Stimulated activated effector memory CD8-positive, alpha-beta T cell treated with anti-CD3 and anti-CD28 coated beads, Interleukin-12 subunit alpha, Interleukin-12 subunit beta, amount 100 ng/mL, for 72 hours (primary cell): ENCODE data around the gene FAM193B.

Source experiments
- ATAC-seq: fragments of 150-1000 bp; cut with Tn5 transposase; 2 replicates; pipeline ENCODE4 v1.10.0; 2021
- DNase-seq, 2 donors: peaks; one replicate each; pipeline ENCODE4 v3.0.0; 2021 to 2022; ENCODE audit warnings: low spot score in 2 of 2
- H3K27ac Mint-ChIP-seq: one replicate; pipeline ENCODE4 v1.8.0; 2022; ENCODE audit warnings: mild to moderate bottlenecking, mixed read lengths
- H3K36me3 Mint-ChIP-seq: one replicate; pipeline ENCODE4 v1.8.0; 2022; ENCODE audit warnings: mild to moderate bottlenecking, mixed read lengths
- H3K4me1 Mint-ChIP-seq: one replicate; pipeline ENCODE4 v1.8.0; 2022; ENCODE audit warnings: mixed read lengths
- H3K4me3 Mint-ChIP-seq: one replicate; pipeline ENCODE4 v1.8.0; 2022; ENCODE audit warnings: mild to moderate bottlenecking, mixed read lengths
- H3K9me3 Mint-ChIP-seq: one replicate; pipeline ENCODE4 v1.8.0; 2022; ENCODE audit warnings: mixed read lengths

Gene FAM193B

GRCh38 chr5:177553671-177554429 lies 513 bp downstream of the FAM193B start:
- Mint-ChIP-seq H3K4me1 (peaks cover 29% of the 10 kb centered on the region), H3K27ac (peak overlapping the region; percentile 87), H3K4me3 (peak overlapping the region; percentile 82), H3K36me3 (peaks cover 31% of the 10 kb centered on the region), H3K9me3 (no peaks in the 10 kb centered on the region)
- ATAC-seq, result peak; percentile 64
- DNase-seq, result peak; percentile 30 to 71

- no peaks in the 10 kb centered on the region for H3K9me3 Mint-ChIP-seq
- H3K4me3 Mint-ChIP-seq, result peak overlapping the region; percentile 82
- ATAC-seq (no peak), DNase-seq (no peak)
- H3K27ac Mint-ChIP-seq, result peak overlapping the region; percentile 76
- peaks cover 31% of the 10 kb centered on the region for H3K36me3 Mint-ChIP-seq
- H3K4me1 Mint-ChIP-seq, result peaks cover 29% of the 10 kb centered on the region
Measured at GRCh38 chr5:177552839-177553455, 1.4 kb downstream of the FAM193B start.

GRCh38 chr5:177550122-177550521 lies 4.2 kb downstream of the FAM193B start:
- Mint-ChIP-seq H3K36me3 (peaks cover 35% of the 10 kb centered on the region), H3K27ac (no peak overlapping the region), H3K9me3 (no peaks in the 10 kb centered on the region), H3K4me3 (no peak overlapping the region), H3K4me1 (peaks cover 36% of the 10 kb centered on the region)
- DNase-seq, result no peak
- no peak for ATAC-seq

- Mint-ChIP-seq H3K4me1 (peaks cover 29% of the 10 kb centered on the region), H3K4me3 (no peak overlapping the region), H3K9me3 (no peaks in the 10 kb centered on the region), H3K36me3 (peaks cover 35% of the 10 kb centered on the region), H3K27ac (no peak overlapping the region)
- no peak for DNase-seq
- no peak for ATAC-seq
Measured at GRCh38 chr5:177548495-177548894, 5.9 kb downstream of the FAM193B start.

- Mint-ChIP-seq H3K36me3 (peaks cover 32% of the 10 kb centered on the region), H3K9me3 (no peaks in the 10 kb centered on the region), H3K4me1 (peaks cover 24% of the 10 kb centered on the region), H3K27ac (peak overlapping the region; percentile 6), H3K4me3 (no peak overlapping the region)
- ATAC-seq (no peak), DNase-seq (no peak)
Measured at GRCh38 chr5:177547736-177548135, 6.6 kb downstream of the FAM193B start.

- H3K27ac Mint-ChIP-seq, result peak overlapping the region; percentile 80
- H3K9me3 Mint-ChIP-seq, result no peaks in the 10 kb centered on the region
- ATAC-seq (peak; percentile 61), DNase-seq (no peak)
- peaks cover 28% of the 10 kb centered on the region for H3K36me3 Mint-ChIP-seq
- peaks cover 20% of the 10 kb centered on the region for H3K4me1 Mint-ChIP-seq
- no peak overlapping the region for H3K4me3 Mint-ChIP-seq
Measured at GRCh38 chr5:177546258-177546741, 8.1 kb downstream of the FAM193B start.

GRCh38 chr5:177545487-177546257 lies 8.7 kb downstream of the FAM193B start:
- H3K27ac Mint-ChIP-seq, result no peak overlapping the region
- peaks cover 20% of the 10 kb centered on the region for H3K4me1 Mint-ChIP-seq
- no peak overlapping the region for H3K4me3 Mint-ChIP-seq
- H3K9me3 Mint-ChIP-seq, result no peaks in the 10 kb centered on the region
- DNase-seq (no peak), ATAC-seq (no peak)
- H3K36me3 Mint-ChIP-seq, result peaks cover 26% of the 10 kb centered on the region

GRCh38 chr5:177542816-177543465 lies 11.4 kb downstream of the FAM193B start:
- ATAC-seq (no peak), DNase-seq (no peak)
- H3K4me3 Mint-ChIP-seq, result no peak overlapping the region
- H3K27ac Mint-ChIP-seq, result peak overlapping the region; percentile 41
- H3K9me3 Mint-ChIP-seq, result no peaks in the 10 kb centered on the region
- H3K4me1 Mint-ChIP-seq, result peaks cover 20% of the 10 kb centered on the region
- peaks cover 37% of the 10 kb centered on the region for H3K36me3 Mint-ChIP-seq

GRCh38 chr5:177540438-177540837 lies 13.9 kb downstream of the FAM193B start:
- peaks cover 9% of the 10 kb centered on the region for H3K4me1 Mint-ChIP-seq
- no peaks in the 10 kb centered on the region for H3K9me3 Mint-ChIP-seq
- H3K27ac Mint-ChIP-seq, result no peak overlapping the region
- ATAC-seq (no peak), DNase-seq (no peak)
- H3K4me3 Mint-ChIP-seq, result no peak overlapping the region
- H3K36me3 Mint-ChIP-seq, result peaks cover 54% of the 10 kb centered on the region

- ATAC-seq (no peak), DNase-seq (no peak)
- H3K36me3 Mint-ChIP-seq, result peaks cover 64% of the 10 kb centered on the region
- no peak overlapping the region for H3K4me3 Mint-ChIP-seq
- H3K9me3 Mint-ChIP-seq, result no peaks in the 10 kb centered on the region
- H3K27ac Mint-ChIP-seq, result peak overlapping the region; percentile 40
- peaks cover 9% of the 10 kb centered on the region for H3K4me1 Mint-ChIP-seq
Measured at GRCh38 chr5:177539411-177539810, 15.0 kb downstream of the FAM193B start.

- Mint-ChIP-seq H3K27ac (no peak overlapping the region), H3K9me3 (no peaks in the 10 kb centered on the region), H3K4me3 (no peak overlapping the region), H3K36me3 (peaks cover 70% of the 10 kb centered on the region), H3K4me1 (peaks cover 9% of the 10 kb centered on the region)
- DNase-seq (no peak), ATAC-seq (no peak)
Measured at GRCh38 chr5:177538876-177539275, 15.5 kb downstream of the FAM193B start.

- H3K27ac Mint-ChIP-seq, result peak overlapping the region; percentile 86
- ATAC-seq, result no peak
- H3K36me3 Mint-ChIP-seq, result peaks cover 80% of the 10 kb centered on the region
Measured at GRCh38 chr5:177537389-177538361, 16.7 kb downstream of the FAM193B start.

GRCh38 chr5:177536386-177536785 lies 18.0 kb downstream of the FAM193B start:
- no peaks in the 10 kb centered on the region for H3K4me1 Mint-ChIP-seq
- H3K36me3 Mint-ChIP-seq, result peaks cover 81% of the 10 kb centered on the region
- H3K9me3 Mint-ChIP-seq, result no peaks in the 10 kb centered on the region
- ATAC-seq (no peak), DNase-seq (no peak)
- H3K27ac Mint-ChIP-seq, result no peak overlapping the region
- no peak overlapping the region for H3K4me3 Mint-ChIP-seq

More at GRCh38 chr5:177537389-177538361, 16.7 kb downstream of the FAM193B start:
- Mint-ChIP-seq H3K9me3 (no peaks in the 10 kb centered on the region), H3K4me3 (no peak overlapping the region), H3K4me1 (peaks cover 6% of the 10 kb centered on the region)
- DNase-seq, result no peak

- Mint-ChIP-seq H3K36me3 (peaks cover 86% of the 10 kb centered on the region), H3K4me1 (peaks cover 6% of the 10 kb centered on the region), H3K4me3 (no peak overlapping the region), H3K9me3 (no peaks in the 10 kb centered on the region), H3K27ac (no peak overlapping the region)
- DNase-seq (no peak), ATAC-seq (no peak)
Measured at GRCh38 chr5:177535125-177535524, 19.2 kb downstream of the FAM193B start.
